HG03064 (cell line): ENCODE measurements around the gene ISL1.

Experiments
- ATAC-seq: cut with Tn5 transposase; IDR thresholded peaks from one replicate; pipeline ENCODE4 v1.9.1; 2021; ENCODE audit warnings: low read depth; ENCODE audit not compliant: unreplicated experiment

Gene ISL1

GRCh38 chr5:51439232-51439631 lies 56.0 kb downstream of the ISL1 start:
- ATAC-seq = no peak
